Endodermal cell (in vitro differentiated cells): ENCODE data around the gene PABPN1L. TPM values are rescaled to one million over a fixed set of nuclear protein-coding genes. Genes with fewer than 3 reads are reported as not detected.

Experiments
- DNase-seq: peaks from one replicate; pipeline ENCODE4 v3.0.0-alpha.2; 2017
- H3K27ac ChIP-seq: 2 replicates; pipeline ENCODE4 v1.5.1; 2013; ENCODE audit warnings: mild to moderate bottlenecking, low read depth, low read length, moderate library complexity
- H3K27me3 ChIP-seq: 2 replicates; pipeline ENCODE4 v1.6.1; 2013; ENCODE audit warnings: mild to moderate bottlenecking, low read length, moderate library complexity; ENCODE audit not compliant: insufficient read depth, control insufficient read depth, poor library complexity, severe bottlenecking
- H3K36me3 ChIP-seq: 2 replicates; pipeline ENCODE4 v1.7.0; 2013; ENCODE audit warnings: mild to moderate bottlenecking, low read length, moderate library complexity; ENCODE audit not compliant: control insufficient read depth, insufficient read depth
- H3K4me1 ChIP-seq: one replicate; pipeline ENCODE4 v1.7.0; 2013; ENCODE audit warnings: low read length; ENCODE audit not compliant: control insufficient read depth, insufficient read depth
- H3K4me3 ChIP-seq: 2 replicates; pipeline ENCODE4 v1.5.1; 2013; ENCODE audit warnings: mild to moderate bottlenecking, low read length, moderate library complexity
- H3K9ac ChIP-seq: 2 replicates; pipeline ENCODE4 v1.6.1; 2013; ENCODE audit warnings: mild to moderate bottlenecking, low read length, moderate library complexity; ENCODE audit not compliant: poor library complexity, severe bottlenecking; ENCODE audit errors: extremely low read depth
- H3K9me3 ChIP-seq: 2 replicates; pipeline ENCODE4 v1.6.1; 2013; ENCODE audit warnings: mild to moderate bottlenecking, low read length, moderate library complexity; ENCODE audit not compliant: control insufficient read depth
- H3K27ac Mint-ChIP-seq: 2 replicates; pipeline ENCODE4 v1.8.0; 2020; ENCODE audit warnings: mixed read lengths
- H3K27me3 Mint-ChIP-seq: 2 replicates; pipeline ENCODE4 v1.8.0; 2021; ENCODE audit warnings: mild to moderate bottlenecking, mixed read lengths; ENCODE audit not compliant: insufficient read depth
- H3K36me3 Mint-ChIP-seq: 2 replicates; pipeline ENCODE4 v1.8.0; 2020; ENCODE audit warnings: low read depth, mixed read lengths
- H3K4me1 Mint-ChIP-seq: 2 replicates; pipeline ENCODE4 v1.8.0; 2020; ENCODE audit warnings: mixed read lengths
- H3K4me3 Mint-ChIP-seq: 2 replicates; pipeline ENCODE4 v1.8.0; 2020; ENCODE audit warnings: mild to moderate bottlenecking, moderate library complexity, mixed read lengths
- H3K9me3 Mint-ChIP-seq: 2 replicates; pipeline ENCODE4 v1.8.0; 2020; ENCODE audit warnings: mild to moderate bottlenecking, mixed read lengths
- CTCF ChIP-seq: fragments of 200-600 bp; sonication (generic); conservative IDR thresholded peaks from 2 replicates; pipeline ENCODE4 v1.5.0; 2021; ENCODE audit warnings: antibody characterized with exemption, mild to moderate bottlenecking
- WGBS, 2 experiments: methylation state at CpG; one replicate each; pipeline versions ENCODE4 v1.1.5 to v1.1.7; 2013; ENCODE audit warnings: missing lambda C conversion rate in 2 of 2, mixed read lengths in 1 of 2; ENCODE audit not compliant: insufficient coverage in 1 of 2, insufficient read length in 1 of 2; 5-methylcytosine and 5-hydroxymethylcytosine counted together
- total RNA-seq, 2 donors: library from RNA; stranded (reverse); fragmentation: NEBNext Ultra II Directional in 1 of 2; extraction: Animal tissue kit (Norgen Biotek cat#: 25700) in 1 of 2; gene quantifications; 2 replicates in 1 of 2; 3 replicates in 1 of 2; pipeline ENCODE4 v1.2.1, GENCODE V29; 2021

PABPN1L gene
- total RNA-seq, 2 donors from 2014 or later = not detected

- no peaks in the 10 kb centered on the region for H3K4me1 Mint-ChIP-seq
- DNase-seq = no peak
- H3K27me3 Mint-ChIP-seq = no peaks in the 10 kb centered on the region
- Histone ChIP-seq H3K9me3 (no peaks in the 10 kb centered on the region), H3K9ac (no peak overlapping the region), H3K27ac (no peak overlapping the region), H3K4me1 (no peaks in the 10 kb centered on the region), H3K4me3 (no peak overlapping the region), H3K27me3 (no peaks in the 10 kb centered on the region), H3K36me3 (no peaks in the 10 kb centered on the region)
- no peak for TF ChIP-seq CTCF
- WGBS, 2 experiments = 92 to 93% methylated on average over 7 to 21 of the region's 21 CpGs
- no peaks in the 10 kb centered on the region for H3K9me3 Mint-ChIP-seq
- H3K36me3 Mint-ChIP-seq = no peaks in the 10 kb centered on the region
- no peak overlapping the region for H3K27ac Mint-ChIP-seq
- H3K4me3 Mint-ChIP-seq = no peak overlapping the region
Observed at GRCh38 chr16:88904676-88905365, 38.4 kb upstream of the PABPN1L start.

- Mint-ChIP-seq H3K27ac (no peak overlapping the region), H3K27me3 (no peaks in the 10 kb centered on the region), H3K36me3 (no peaks in the 10 kb centered on the region), H3K4me3 (no peak overlapping the region), H3K4me1 (no peaks in the 10 kb centered on the region), H3K9me3 (no peaks in the 10 kb centered on the region)
- Histone ChIP-seq H3K27ac (no peak overlapping the region), H3K9ac (no peak overlapping the region), H3K27me3 (no peaks in the 10 kb centered on the region), H3K36me3 (no peaks in the 10 kb centered on the region), H3K9me3 (no peaks in the 10 kb centered on the region), H3K4me1 (no peaks in the 10 kb centered on the region), H3K4me3 (no peak overlapping the region)
- 84 to 97% methylated on average over 5 to 14 of the region's 14 CpGs for whole genome bisulfite sequencing, 2 experiments
- TF ChIP-seq CTCF = no peak
- no peak for DNase-seq
Observed at GRCh38 chr16:88903267-88903666, 36.8 kb upstream of the PABPN1L start.

GRCh38 chr16:88902744-88903143, 36.3 kb upstream of the PABPN1L start:
- Histone ChIP-seq H3K9ac (no peak overlapping the region), H3K27me3 (no peaks in the 10 kb centered on the region), H3K9me3 (no peaks in the 10 kb centered on the region), H3K4me1 (no peaks in the 10 kb centered on the region), H3K4me3 (no peak overlapping the region), H3K36me3 (no peaks in the 10 kb centered on the region), H3K27ac (no peak overlapping the region)
- no peaks in the 10 kb centered on the region for H3K9me3 Mint-ChIP-seq
- H3K27ac Mint-ChIP-seq = no peak overlapping the region
- H3K4me1 Mint-ChIP-seq = no peaks in the 10 kb centered on the region
- no peak for DNase-seq
- no peaks in the 10 kb centered on the region for H3K36me3 Mint-ChIP-seq
- TF ChIP-seq CTCF = no peak
- WGBS, 2 experiments = 91 to 92% methylated on average over 14 to 16 of the region's 16 CpGs
- H3K27me3 Mint-ChIP-seq = no peaks in the 10 kb centered on the region
- H3K4me3 Mint-ChIP-seq = no peak overlapping the region
